DMS53 (cell line): ENCODE results near the gene URB2.
"Not testable (repeated sequence)": the region's sequence is repeated elsewhere in the genome, so short reads cannot be mapped to it uniquely, and the experiment has no call there.

Experiments used
- DNase-seq: peaks from one replicate; lab custom pipeline; 2025; lab: John Stamatoyannopoulos, UW

The URB2 gene

GRCh38 chr1:229614701-229615100, 11.3 kb upstream of the URB2 start:
- no peak for DNase-seq

- DNase-seq: no peak
Measured at GRCh38 chr1:229617351-229618100, 8.5 kb upstream of the URB2 start.

DNA sequence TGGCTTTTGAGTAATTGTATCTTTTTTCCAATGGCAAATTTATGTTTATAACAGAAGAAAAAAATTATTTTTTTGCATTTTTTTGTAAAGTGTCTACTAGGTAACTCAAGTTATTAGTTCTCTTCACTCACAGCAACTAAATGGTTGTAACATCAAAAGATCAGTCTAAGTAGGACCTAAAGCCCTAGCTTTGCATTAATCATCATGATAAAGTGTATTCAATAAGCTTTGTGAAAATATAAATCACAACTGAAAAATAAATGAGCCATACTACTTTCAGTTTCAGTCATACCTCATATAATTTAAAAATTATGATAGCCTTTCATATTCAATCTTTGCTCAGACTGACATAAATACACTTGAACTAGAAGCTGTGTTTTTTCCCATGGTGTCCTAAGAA, 7.0 kb upstream of the URB2 start:
- DNase-seq: no peak

DNA sequence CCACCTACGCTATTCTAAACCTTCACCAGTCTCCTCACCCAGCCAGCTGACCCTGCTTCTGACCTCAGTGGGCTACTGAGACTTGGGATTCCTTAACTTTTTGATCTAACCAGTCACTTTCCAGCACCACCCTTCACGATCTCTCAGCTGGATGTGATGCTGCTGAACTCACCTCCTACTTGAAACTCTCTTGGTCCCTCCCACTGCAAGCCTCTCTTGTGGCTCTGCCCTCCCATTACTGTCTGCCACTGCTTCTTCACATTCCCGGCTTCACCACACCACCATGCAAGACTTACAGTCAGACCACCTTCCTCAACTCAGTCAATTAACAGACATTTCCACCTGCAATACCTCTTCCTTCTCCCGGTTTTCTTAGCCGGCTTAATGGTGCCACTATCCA, 6.4 kb upstream of the URB2 start:
- no peak for DNase-seq

DNA sequence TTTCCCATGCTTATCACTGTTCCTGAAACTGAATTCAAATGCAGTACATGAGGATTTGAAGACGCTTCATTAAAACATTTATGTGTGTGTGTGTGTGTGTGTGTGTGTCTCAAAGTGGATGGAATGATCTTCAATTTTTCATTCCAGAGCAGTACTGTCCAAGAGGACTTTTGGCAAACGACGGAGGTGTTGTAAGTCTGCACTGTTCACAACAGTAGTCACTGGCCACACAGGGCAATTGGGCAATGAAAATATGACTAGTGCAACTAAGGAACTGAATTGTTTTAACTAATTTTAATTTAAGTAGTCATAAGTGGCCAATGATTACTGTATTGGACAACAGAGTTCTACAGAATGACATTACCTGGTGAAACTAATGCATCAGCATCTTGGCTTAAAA, 5.2 kb upstream of the URB2 start:
- no peak for DNase-seq

DNA sequence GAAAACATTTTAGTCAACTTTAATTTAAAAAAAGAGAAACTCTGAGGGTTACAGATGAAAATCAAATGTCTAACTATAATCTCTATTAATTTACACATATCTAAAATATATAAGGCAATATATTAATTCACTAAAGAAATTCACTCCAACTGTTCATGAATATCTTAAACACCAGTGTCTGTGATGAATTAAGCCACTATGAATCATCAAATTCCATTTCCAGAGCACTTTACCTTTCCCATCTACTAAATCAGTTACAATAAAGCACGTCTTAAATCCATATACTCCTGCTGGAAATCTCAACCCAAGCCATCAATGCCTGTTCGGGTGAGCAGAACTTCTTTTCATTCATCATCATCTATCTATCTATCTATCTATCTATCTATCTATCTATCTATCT, 4.4 kb upstream of the URB2 start:
- DNase-seq: no peak

DNA sequence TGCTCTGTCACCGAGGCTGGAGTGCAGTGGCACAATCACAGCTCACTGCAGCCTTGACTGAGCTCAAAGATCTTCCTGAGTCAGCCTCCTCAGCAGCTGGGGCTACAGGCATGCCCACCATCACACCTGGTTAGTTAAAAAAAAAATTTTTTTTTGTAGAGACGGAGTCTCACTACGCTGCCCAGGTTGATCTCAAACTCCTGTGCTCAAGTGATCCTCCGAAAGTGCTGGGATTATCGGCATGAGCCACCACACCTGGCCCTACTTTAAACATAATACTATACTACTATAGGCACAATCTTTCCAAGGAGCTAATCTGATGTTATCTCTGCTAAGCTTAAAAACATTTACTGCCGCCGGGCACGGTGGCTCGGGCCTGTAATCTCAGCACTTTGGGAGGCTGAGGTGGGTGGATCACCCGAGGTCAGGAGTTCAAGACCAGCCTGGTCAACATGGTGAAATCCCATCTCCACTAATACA, 3.4 kb upstream of the URB2 start:
- DNase-seq: not testable (repeated sequence)

GRCh38 chr1:229623225-229623624, 2.8 kb upstream of the URB2 start:
- DNase-seq: no peak

DNA sequence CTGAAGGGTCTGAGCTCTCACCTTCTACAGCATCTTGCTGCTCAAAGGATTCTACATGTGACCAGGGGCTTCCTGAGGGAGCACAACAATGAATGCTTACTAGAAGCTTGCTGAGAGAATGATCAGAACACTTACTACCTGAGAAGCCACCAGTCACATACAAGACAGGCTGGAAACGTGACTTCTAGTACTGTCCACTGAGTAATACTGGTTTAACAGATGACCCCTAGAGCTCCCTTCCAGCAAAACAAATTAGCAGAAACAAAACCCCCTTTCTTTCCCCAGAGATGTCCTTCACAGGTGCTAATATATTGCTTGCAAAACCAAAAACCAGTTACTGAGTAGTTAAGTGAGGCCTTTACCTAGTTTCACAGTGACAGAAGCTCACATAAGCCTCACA, 2.2 kb upstream of the URB2 start:
- DNase-seq: no peak

- DNase-seq: no peak
Measured at GRCh38 chr1:229624521-229625070, 1.5 kb upstream of the URB2 start.

GRCh38 chr1:229625071-229625914, 754 bp upstream of the URB2 start:
- peak; percentile 84 for DNase-seq

GRCh38 chr1:229627003-229627402, 956 bp downstream of the URB2 start:
- no peak for DNase-seq

- no peak for DNase-seq
Measured at GRCh38 chr1:229629261-229629660, 3.2 kb downstream of the URB2 start.

DNA sequence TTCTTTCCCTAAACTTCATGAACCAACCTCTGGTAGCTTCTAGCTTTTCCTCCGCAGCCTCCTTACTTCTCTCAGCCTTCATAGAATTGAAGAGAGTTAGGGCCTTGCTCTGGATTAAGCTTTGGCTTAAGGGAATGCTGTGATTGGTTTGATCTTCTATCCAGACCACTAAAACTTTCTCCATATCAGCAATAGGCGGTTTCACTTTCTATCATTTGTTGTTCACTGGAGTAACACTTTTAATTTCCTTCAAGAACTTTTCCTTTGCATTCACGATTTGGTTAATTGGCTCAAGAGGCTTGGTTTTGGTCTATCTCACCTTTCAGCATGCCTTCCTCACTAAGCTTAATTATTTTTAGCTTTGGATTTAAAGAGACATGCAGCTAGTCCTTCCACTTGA, 5.1 kb downstream of the URB2 start:
- no peak for DNase-seq

- DNase-seq: no peak
Measured at GRCh38 chr1:229631966-229632365, 5.9 kb downstream of the URB2 start.

GRCh38 chr1:229636042-229636441, 10.0 kb downstream of the URB2 start:
- no peak for DNase-seq

DNA sequence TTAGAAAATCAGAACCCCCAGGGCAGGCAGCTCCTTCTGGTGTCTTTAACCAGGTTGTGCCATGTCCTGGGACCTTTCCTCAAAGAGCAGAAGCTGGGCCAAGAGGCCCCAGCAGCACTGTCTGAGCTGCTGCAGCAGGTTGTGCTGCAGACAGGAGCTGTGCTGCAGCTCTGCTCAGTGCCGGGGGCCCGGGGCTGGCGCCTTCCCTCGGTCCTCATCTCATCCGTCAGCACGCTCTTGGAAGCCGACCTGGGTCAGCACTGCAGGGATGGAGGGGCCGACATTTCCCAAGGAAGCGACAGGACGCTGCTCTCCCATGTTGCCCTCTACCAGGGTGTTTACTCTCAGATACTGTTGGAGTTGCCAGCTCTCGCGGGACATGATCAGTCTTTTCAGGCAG, 11.7 kb downstream of the URB2 start:
- DNase-seq: no peak

DNA sequence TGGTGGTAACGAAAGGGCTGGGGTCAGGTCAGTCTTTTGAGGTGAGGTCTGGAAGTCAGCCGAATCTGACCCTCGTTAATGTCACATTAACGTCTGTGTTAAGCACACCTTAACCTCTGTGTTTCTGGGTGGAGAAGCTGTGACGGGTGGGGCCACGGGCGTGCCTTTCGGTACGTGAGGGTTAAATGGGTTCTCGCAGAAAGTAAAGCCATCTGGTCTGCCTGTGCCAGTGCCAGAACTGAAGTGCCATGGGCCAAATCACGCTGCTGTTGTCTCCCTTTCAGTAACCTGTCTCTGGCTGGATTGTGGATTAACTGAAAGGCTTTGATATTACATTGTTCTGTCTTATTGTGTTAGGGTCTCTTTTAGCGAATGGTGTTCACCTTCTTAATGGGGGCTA, 14.4 kb downstream of the URB2 start:
- DNase-seq: no peak

- DNase-seq: no peak
Measured at GRCh38 chr1:229641306-229641705, 15.3 kb downstream of the URB2 start.

DNA sequence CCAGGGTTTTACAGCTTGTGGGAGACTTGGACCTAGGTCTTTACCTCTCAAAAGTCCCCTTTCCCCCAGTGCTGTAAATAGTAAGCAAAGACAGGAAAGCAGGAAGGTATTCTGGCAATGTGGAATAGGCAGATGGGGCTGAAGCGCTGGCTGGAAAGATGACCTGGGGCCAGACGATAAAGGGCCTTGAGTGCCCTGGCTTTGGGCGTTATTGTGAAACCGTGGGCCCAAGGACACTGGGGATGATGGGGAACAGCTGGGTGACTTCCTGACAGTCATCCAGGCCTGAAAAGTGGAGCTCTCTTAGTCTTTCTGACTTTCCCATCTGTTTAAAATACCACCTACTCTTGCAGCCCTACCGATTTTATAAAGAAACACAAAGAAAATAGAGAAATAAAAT, 16.3 kb downstream of the URB2 start:
- no peak for DNase-seq

- no peak for DNase-seq
Measured at GRCh38 chr1:229642970-229643369, 16.9 kb downstream of the URB2 start.

- DNase-seq: no peak
Measured at GRCh38 chr1:229643996-229644745, 18.1 kb downstream of the URB2 start.
